OCI-LY3 (cell line): ENCODE results near the gene PTPRN2.

Experiments used
- EZH2phosphoT487 ChIP-seq: fragments of 200-600 bp; shearing (Covaris generic); IDR thresholded peaks from 2 replicates; pipeline ENCODE4 v1.6.1; 2018; ENCODE audit warnings: antibody characterized with exemption, mixed run types, low read depth
- TF ChIP-seq, protein P1 (sequence below): fragments of 200-600, 300-600 bp; sonication (generic); IDR thresholded peaks from 2 replicates; pipeline ENCODE4 v1.5.1; 2014; ENCODE audit warnings: antibody characterized with exemption, low read length, low read depth

DNA sequence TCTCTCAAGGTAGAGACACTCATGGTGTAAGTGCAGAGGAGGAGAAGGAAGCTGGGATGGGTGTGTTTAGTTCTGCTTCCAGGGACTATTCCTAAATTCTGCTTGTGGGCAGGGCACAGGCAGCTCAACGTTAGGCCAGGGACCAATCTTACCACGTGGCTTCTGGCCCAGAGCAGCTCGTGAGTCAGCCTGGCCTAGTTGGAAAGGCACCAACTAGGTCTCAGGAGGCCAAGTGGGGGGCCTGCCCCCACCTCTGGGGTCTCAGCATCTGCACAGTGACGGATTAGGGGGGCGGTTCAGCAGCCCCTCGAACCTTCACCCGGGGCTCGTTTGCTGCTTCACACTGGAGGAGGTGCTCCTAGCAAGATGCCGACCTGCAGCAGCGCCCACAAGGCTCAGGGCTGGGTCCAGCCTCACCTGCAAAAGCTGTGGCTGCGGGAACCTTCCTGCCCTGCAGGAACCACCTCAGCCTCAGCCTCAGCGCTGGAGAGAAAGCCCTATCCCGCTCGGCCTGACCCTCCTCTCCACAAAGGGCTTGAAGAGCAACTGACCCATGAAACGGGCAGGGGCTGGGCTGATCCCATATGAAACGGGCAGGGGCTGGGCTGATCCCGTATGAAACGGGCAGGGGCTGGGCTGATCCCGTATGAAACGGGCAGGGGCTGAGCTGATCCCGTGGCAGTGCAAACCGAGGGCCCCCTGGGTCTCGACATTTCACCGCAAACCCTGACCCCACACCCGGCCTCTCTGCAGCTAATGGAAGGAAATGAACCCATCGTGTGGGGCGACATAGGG lies 803.4 kb downstream of the PTPRN2 start:
- TF ChIP-seq, protein P1, sequence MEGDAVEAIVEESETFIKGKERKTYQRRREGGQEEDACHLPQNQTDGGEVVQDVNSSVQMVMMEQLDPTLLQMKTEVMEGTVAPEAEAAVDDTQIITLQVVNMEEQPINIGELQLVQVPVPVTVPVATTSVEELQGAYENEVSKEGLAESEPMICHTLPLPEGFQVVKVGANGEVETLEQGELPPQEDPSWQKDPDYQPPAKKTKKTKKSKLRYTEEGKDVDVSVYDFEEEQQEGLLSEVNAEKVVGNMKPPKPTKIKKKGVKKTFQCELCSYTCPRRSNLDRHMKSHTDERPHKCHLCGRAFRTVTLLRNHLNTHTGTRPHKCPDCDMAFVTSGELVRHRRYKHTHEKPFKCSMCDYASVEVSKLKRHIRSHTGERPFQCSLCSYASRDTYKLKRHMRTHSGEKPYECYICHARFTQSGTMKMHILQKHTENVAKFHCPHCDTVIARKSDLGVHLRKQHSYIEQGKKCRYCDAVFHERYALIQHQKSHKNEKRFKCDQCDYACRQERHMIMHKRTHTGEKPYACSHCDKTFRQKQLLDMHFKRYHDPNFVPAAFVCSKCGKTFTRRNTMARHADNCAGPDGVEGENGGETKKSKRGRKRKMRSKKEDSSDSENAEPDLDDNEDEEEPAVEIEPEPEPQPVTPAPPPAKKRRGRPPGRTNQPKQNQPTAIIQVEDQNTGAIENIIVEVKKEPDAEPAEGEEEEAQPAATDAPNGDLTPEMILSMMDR = no peak
- no peak for TF ChIP-seq EZH2phosphoT487
